Thoracic aorta (tissue), 2 donors: ENCODE measurements around the gene GMPPA. TPM values are rescaled to one million over a fixed set of nuclear protein-coding genes. Genes with fewer than 3 reads are reported as not detected.

Experiments used
- ATAC-seq: fragments of 150-250 bp; one replicate; pipeline ENCODE4 v1.8.0; 2017; ENCODE audit warnings: low read depth; ENCODE audit not compliant: insufficient number of reproducible peaks, low FRiP score
- DNase-seq: peaks from one replicate; pipeline ENCODE4 v3.0.0-alpha.2; 2020; ENCODE audit warnings: low spot score
- H3K27ac ChIP-seq, 2 donors: fragments of 200-600 bp; sonication (generic); 1 replicate in 1 of 2; 2 replicates in 1 of 2; pipeline ENCODE4 v1.5.1; 2016; ENCODE audit warnings: mild to moderate bottlenecking in 2 of 2, moderate library complexity in 2 of 2
- H3K27me3 ChIP-seq: fragments of 200-600 bp; sonication (generic); replicated peaks from 2 replicates; pipeline ENCODE4 v1.6.0; 2016; ENCODE audit warnings: mild to moderate bottlenecking; ENCODE audit not compliant: insufficient read depth
- H3K36me3 ChIP-seq: fragments of 200-600 bp; sonication (generic); one replicate; pipeline ENCODE4 v1.5.1; 2016
- H3K4me1 ChIP-seq, 2 donors: fragments of 200-600 bp; sonication (generic); 1 replicate in 1 of 2; 2 replicates in 1 of 2; pipeline versions ENCODE4 v1.5.1 to v1.6.0; 2016; ENCODE audit warnings: low read depth in 2 of 2, mild to moderate bottlenecking in 1 of 2; ENCODE audit not compliant: control insufficient read depth in 1 of 2
- H3K4me3 ChIP-seq: fragments of 200-600 bp; sonication (generic); 2 replicates; pipeline ENCODE4 v1.5.1; 2016; ENCODE audit warnings: mild to moderate bottlenecking
- H3K9me3 ChIP-seq: fragments of 200-600 bp; sonication (generic); 2 replicates; pipeline ENCODE4 v1.5.1; 2016
- total RNA-seq, 2 donors: library from RNA; depleted of rRNA; stranded (reverse); fragments of >200 nt; gene quantifications; one replicate each; pipeline versions ENCODE4 v1.1.0 to v1.2.3, GENCODE V29; 2016
- TF ChIP-seq, protein P1 (sequence below): fragments of 200-600 bp; sonication (generic); IDR thresholded peaks from one replicate; pipeline ENCODE4 v1.5.1; 2019; ENCODE audit warnings: antibody characterized with exemption

GMPPA gene
- total RNA-seq, 2 donors from 2014 or later: 30.5 to 56.5 TPM

DNA sequence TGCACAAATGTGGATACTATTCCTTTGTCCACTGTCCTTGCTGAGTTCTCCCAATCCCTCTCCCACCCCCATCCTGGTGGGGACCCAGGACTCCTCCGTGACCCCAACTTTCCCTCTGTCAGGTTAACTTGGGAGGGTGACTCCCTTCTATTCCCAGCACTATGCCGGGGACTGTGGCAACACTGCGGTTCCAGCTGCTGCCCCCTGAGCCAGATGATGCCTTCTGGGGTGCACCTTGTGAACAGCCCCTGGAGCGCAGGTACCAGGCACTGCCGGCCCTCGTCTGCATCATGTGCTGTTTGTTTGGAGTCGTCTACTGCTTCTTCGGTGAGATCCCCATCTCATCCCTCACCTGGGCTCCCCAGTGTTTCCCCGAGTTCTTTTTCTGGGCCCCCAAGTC is 45.9 kb downstream of the GMPPA start:
- peak overlapping the region; percentile 91 for H3K4me3 ChIP-seq
- no peaks in the 10 kb centered on the region for H3K27me3 ChIP-seq
- TF ChIP-seq, protein P1, sequence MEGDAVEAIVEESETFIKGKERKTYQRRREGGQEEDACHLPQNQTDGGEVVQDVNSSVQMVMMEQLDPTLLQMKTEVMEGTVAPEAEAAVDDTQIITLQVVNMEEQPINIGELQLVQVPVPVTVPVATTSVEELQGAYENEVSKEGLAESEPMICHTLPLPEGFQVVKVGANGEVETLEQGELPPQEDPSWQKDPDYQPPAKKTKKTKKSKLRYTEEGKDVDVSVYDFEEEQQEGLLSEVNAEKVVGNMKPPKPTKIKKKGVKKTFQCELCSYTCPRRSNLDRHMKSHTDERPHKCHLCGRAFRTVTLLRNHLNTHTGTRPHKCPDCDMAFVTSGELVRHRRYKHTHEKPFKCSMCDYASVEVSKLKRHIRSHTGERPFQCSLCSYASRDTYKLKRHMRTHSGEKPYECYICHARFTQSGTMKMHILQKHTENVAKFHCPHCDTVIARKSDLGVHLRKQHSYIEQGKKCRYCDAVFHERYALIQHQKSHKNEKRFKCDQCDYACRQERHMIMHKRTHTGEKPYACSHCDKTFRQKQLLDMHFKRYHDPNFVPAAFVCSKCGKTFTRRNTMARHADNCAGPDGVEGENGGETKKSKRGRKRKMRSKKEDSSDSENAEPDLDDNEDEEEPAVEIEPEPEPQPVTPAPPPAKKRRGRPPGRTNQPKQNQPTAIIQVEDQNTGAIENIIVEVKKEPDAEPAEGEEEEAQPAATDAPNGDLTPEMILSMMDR: no peak
- peaks cover 15 to 24% of the 10 kb centered on the region in 2 donors for H3K4me1 ChIP-seq
- H3K36me3 ChIP-seq: peaks cover 18% of the 10 kb centered on the region
- no peaks in the 10 kb centered on the region for H3K9me3 ChIP-seq
- DNase-seq (no peak), ATAC-seq (no peak)
- peak overlapping the region; percentile 71 to 94 for H3K27ac ChIP-seq

GRCh38 chr2:219545295-219545942 is 46.7 kb downstream of the GMPPA start:
- ATAC-seq (no peak), DNase-seq (no peak)
- H3K36me3 ChIP-seq: peaks cover 11% of the 10 kb centered on the region
- TF ChIP-seq, protein P1: no peak
- no peaks in the 10 kb centered on the region for H3K27me3 ChIP-seq
- H3K9me3 ChIP-seq: no peaks in the 10 kb centered on the region
- peaks cover 15 to 24% of the 10 kb centered on the region in 2 donors for H3K4me1 ChIP-seq
- no peak overlapping the region for H3K27ac ChIP-seq
- H3K4me3 ChIP-seq: no peak overlapping the region

DNA sequence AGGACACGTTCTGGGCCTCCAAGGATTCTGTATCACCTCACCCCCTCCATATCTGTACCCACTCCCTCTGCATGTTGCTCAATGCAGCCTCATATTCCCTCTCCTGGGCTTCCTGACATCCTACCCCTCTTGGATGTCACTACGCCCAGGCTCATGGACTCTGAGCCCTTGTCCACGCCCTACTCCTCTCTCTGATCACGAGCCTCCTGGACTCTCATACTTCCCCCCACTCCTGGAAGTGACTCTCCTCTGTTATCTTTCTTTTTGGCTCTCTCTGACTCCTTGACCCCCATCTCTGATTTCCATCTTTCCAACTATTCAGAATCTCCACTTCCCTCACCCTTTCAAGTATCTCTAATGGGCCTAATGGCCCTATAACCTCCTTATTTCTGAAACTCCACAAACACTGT is 47.3 kb downstream of the GMPPA start:
- ATAC-seq (no peak), DNase-seq (no peak)
- H3K4me1 ChIP-seq: peaks cover 15 to 24% of the 10 kb centered on the region in 2 donors
- H3K9me3 ChIP-seq: no peaks in the 10 kb centered on the region
- TF ChIP-seq, protein P1: no peak
- no peak overlapping the region for H3K27ac ChIP-seq
- H3K4me3 ChIP-seq: no peak overlapping the region
- H3K36me3 ChIP-seq: peaks cover 5% of the 10 kb centered on the region
- no peaks in the 10 kb centered on the region for H3K27me3 ChIP-seq

DNA sequence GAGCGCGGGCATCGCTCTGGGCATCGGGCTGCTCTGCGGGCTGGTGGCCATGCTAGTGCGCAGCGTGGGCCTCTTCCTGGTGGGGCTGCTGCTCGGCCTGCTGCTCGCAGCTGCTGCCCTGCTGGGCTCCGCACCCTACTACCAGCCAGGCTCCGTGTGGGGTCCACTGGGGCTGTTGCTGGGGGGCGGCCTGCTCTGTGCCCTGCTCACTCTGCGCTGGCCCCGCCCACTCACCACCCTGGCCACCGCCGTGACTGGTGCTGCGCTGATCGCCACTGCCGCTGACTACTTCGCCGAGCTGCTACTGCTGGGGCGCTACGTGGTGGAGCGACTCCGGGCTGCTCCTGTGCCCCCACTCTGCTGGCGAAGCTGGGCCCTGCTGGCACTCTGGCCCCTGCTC is 48.9 kb downstream of the GMPPA start:
- no peaks in the 10 kb centered on the region for H3K9me3 ChIP-seq
- H3K4me3 ChIP-seq: no peak overlapping the region
- DNase-seq (no peak), ATAC-seq (no peak)
- no peak overlapping the region for H3K27ac ChIP-seq
- peaks cover 11 to 22% of the 10 kb centered on the region in 2 donors for H3K4me1 ChIP-seq
- TF ChIP-seq, protein P1: no peak
- no peaks in the 10 kb centered on the region for H3K27me3 ChIP-seq
- H3K36me3 ChIP-seq: no peaks in the 10 kb centered on the region

DNA sequence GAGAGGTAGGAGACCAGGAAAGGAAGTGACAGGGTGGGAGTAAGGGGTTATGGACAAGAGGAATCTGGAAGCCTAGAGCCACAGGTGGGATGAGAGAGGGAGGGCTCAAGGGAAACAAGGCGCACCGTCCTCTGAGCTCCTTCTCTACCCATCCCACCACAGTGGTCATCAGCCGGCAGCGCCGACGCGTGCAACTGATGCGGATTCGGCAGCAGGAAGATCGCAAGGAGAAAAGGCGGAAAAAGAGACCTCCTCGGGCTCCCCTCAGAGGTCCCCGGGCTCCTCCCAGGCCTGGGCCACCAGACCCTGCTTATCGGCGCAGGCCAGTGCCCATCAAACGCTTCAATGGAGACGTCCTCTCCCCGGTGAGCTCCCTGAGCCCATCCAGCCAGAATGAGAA is 50.3 kb downstream of the GMPPA start:
- H3K27me3 ChIP-seq: no peaks in the 10 kb centered on the region
- ATAC-seq (no peak), DNase-seq (no peak)
- H3K9me3 ChIP-seq: no peaks in the 10 kb centered on the region
- TF ChIP-seq, protein P1: no peak
- no peak overlapping the region for H3K4me3 ChIP-seq
- H3K4me1 ChIP-seq: peaks cover 16 to 27% of the 10 kb centered on the region in 2 donors
- no peaks in the 10 kb centered on the region for H3K36me3 ChIP-seq
- H3K27ac ChIP-seq: no peak overlapping the region
